ENCODE data around the gene CNDP2.

DNA sequence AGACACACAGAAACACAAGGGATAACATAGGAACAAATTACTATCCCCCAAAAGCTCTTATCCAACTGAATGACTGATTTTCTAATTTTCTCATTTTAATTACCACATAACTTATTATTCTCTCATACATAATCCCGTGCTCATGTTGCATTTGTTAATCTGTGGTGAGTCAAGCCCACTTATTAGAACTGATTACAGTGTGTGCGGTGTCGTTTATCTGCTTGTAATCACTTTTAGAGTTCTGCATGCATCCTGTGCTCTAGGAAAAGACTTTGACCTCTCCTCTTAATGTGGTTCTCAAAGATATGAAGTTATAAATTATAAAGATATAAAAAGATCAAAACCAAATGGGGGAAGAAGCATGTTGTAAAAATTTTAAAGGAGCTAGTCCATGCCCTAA, 67.8 kb downstream of the CNDP2 start:
- TF ChIP-seq, protein P1, sequence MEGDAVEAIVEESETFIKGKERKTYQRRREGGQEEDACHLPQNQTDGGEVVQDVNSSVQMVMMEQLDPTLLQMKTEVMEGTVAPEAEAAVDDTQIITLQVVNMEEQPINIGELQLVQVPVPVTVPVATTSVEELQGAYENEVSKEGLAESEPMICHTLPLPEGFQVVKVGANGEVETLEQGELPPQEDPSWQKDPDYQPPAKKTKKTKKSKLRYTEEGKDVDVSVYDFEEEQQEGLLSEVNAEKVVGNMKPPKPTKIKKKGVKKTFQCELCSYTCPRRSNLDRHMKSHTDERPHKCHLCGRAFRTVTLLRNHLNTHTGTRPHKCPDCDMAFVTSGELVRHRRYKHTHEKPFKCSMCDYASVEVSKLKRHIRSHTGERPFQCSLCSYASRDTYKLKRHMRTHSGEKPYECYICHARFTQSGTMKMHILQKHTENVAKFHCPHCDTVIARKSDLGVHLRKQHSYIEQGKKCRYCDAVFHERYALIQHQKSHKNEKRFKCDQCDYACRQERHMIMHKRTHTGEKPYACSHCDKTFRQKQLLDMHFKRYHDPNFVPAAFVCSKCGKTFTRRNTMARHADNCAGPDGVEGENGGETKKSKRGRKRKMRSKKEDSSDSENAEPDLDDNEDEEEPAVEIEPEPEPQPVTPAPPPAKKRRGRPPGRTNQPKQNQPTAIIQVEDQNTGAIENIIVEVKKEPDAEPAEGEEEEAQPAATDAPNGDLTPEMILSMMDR (IDR thresholded peaks at IDR 0.05) = no peak
- no peak for TF ChIP-seq POLR2A (IDR thresholded peaks at IDR 0.05)
- TF ChIP-seq EP300 (IDR thresholded peaks at IDR 0.05) = no peak
